Upper lobe of left lung (tissue), 4 donors: ENCODE measurements around the gene ERICH6B.
A peak's percentile ranks its signal among the peaks of the same experiment; 100 is the strongest.

Experiments used
- EP300 ChIP-seq, 4 donors: sonication (generic); formaldehyde crosslinking; IDR thresholded peaks; one replicate each; pipeline ENCODE4 v1.5.1; 2017; ENCODE audit warnings: antibody characterized with exemption in 4 of 4, control low read depth in 2 of 4
- POLR2A ChIP-seq, 4 donors: fragments of 450-650 bp; IDR thresholded peaks; one replicate each; pipeline ENCODE4 v1.5.1; 2016 to 2017; ENCODE audit warnings: antibody characterized with exemption in 4 of 4, mild to moderate bottlenecking in 2 of 4
- TF ChIP-seq, protein P1 (sequence below), 6 experiments: fragments of 450-650 bp in 4 of 6; fragments of 200-600 bp in 2 of 6; sonication (generic) in 2 of 6; IDR thresholded peaks; one replicate each; pipeline ENCODE4 v1.5.1; 2016 to 2019; ENCODE audit warnings: antibody characterized with exemption in 6 of 6

DNA sequence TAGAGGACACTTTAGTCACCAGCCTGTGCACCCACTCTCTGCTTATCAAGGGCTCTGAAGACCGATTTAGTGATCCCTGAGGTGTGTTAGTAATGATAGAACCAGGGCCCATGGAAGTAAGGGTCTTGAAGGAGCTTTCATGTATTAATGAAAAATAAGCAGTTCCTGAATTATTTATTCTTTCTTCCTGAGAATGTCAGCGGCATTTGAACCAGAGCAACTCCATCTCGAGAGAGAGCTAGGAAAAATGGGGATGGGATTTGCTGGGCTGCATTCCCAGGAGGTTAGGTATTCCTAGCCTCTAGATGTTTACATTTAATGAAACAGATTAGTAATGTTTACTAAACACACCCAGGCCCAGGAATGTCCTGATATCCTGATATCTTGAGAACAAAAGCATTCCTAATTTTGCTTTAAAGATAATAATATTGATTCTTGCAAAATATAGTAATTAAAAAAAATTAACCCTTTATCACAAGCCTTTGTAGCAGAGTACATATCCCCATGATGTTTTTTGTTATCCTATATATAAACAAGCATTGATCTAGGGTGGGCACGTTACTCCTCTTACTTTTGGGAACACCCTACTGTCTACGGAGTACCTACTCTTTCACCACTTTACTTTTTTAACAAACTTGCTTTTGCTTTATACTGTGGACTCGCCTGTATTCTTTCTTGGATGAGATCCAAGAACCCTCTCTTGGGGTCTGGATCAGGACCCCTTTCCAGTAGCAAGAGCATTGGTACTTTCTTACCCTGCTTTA, 87.7 kb downstream of the ERICH6B start:
- TF ChIP-seq EP300 (IDR thresholded peaks at IDR 0.05) (peak in 1 of 4 donors; percentile 32), POLR2A (IDR thresholded peaks at IDR 0.05) (no peak)
- TF ChIP-seq, protein P1, sequence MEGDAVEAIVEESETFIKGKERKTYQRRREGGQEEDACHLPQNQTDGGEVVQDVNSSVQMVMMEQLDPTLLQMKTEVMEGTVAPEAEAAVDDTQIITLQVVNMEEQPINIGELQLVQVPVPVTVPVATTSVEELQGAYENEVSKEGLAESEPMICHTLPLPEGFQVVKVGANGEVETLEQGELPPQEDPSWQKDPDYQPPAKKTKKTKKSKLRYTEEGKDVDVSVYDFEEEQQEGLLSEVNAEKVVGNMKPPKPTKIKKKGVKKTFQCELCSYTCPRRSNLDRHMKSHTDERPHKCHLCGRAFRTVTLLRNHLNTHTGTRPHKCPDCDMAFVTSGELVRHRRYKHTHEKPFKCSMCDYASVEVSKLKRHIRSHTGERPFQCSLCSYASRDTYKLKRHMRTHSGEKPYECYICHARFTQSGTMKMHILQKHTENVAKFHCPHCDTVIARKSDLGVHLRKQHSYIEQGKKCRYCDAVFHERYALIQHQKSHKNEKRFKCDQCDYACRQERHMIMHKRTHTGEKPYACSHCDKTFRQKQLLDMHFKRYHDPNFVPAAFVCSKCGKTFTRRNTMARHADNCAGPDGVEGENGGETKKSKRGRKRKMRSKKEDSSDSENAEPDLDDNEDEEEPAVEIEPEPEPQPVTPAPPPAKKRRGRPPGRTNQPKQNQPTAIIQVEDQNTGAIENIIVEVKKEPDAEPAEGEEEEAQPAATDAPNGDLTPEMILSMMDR (IDR thresholded peaks at IDR 0.05): no peak
